Astrocyte (in vitro differentiated cells and primary cell): Measurements from ENCODE around the gene RFC3. TPM values are rescaled to one million over a fixed set of nuclear protein-coding genes. Genes with fewer than 3 reads are reported as not detected.

ENCODE experiments used
- DNase-seq: peaks from one replicate; pipeline ENCODE4 v3.0.0-alpha.2; 2010; ENCODE audit warnings: low read depth
- FAIRE-seq: peaks from 2 replicates; lab custom pipeline; 2011; peaks lifted over from hg19 to GRCh38; lab: Jason Lieb, UNC
- H2AFZ ChIP-seq: 2 replicates; pipeline ENCODE4 v1.6.0; 2012; ENCODE audit warnings: low read depth, low read length, inconsistent platforms
- H3K27ac ChIP-seq: 2 replicates; pipeline ENCODE4 v1.5.1; 2011; ENCODE audit warnings: low read depth, low read length, inconsistent platforms
- H3K27me3 ChIP-seq: 2 replicates; pipeline ENCODE4 v1.6.0; 2011; ENCODE audit warnings: low read length, inconsistent platforms; ENCODE audit not compliant: insufficient read depth
- H3K36me3 ChIP-seq: 2 replicates; pipeline ENCODE4 v1.5.1; 2011; ENCODE audit warnings: low read length, inconsistent platforms; ENCODE audit not compliant: insufficient read depth
- H3K4me1 ChIP-seq: 2 replicates; pipeline ENCODE4 v1.5.1; 2011; ENCODE audit warnings: low read length, inconsistent platforms; ENCODE audit not compliant: insufficient read depth
- H3K4me2 ChIP-seq: 2 replicates; pipeline ENCODE4 v1.6.0; 2012; ENCODE audit warnings: low read length, inconsistent platforms
- H3K4me3 ChIP-seq: 2 replicates; pipeline ENCODE4 v1.5.1; 2011; ENCODE audit warnings: low read depth, mild to moderate bottlenecking, low read length, inconsistent platforms; ENCODE audit not compliant: insufficient read depth
- H3K79me2 ChIP-seq: 2 replicates; pipeline ENCODE4 v1.6.0; 2012; ENCODE audit warnings: mild to moderate bottlenecking, low read length, inconsistent platforms; ENCODE audit not compliant: insufficient read depth
- H3K9ac ChIP-seq: 2 replicates; pipeline ENCODE4 v1.6.0; 2012; ENCODE audit warnings: mild to moderate bottlenecking, low read length, inconsistent platforms
- H3K9me3 ChIP-seq: 2 replicates; pipeline ENCODE4 v1.5.1; 2012; ENCODE audit warnings: low read depth, mild to moderate bottlenecking, low read length, inconsistent platforms; ENCODE audit not compliant: insufficient read depth
- H4K20me1 ChIP-seq: 2 replicates; pipeline ENCODE4 v1.6.0; 2012; ENCODE audit warnings: low read length, inconsistent platforms; ENCODE audit not compliant: insufficient read depth
- H3K27ac Mint-ChIP-seq: one replicate; pipeline ENCODE4 v1.8.0; 2021; ENCODE audit warnings: mild to moderate bottlenecking, mixed read lengths; ENCODE audit not compliant: unreplicated experiment
- H3K27me3 Mint-ChIP-seq: one replicate; pipeline ENCODE4 v1.8.0; 2021; ENCODE audit warnings: low read depth, mixed read lengths; ENCODE audit not compliant: unreplicated experiment
- H3K36me3 Mint-ChIP-seq: one replicate; pipeline ENCODE4 v1.8.0; 2021; ENCODE audit warnings: low read depth, mixed read lengths; ENCODE audit not compliant: unreplicated experiment
- H3K4me1 Mint-ChIP-seq: one replicate; pipeline ENCODE4 v1.8.0; 2021; ENCODE audit warnings: low read depth, mixed read lengths; ENCODE audit not compliant: unreplicated experiment
- H3K4me3 Mint-ChIP-seq: one replicate; pipeline ENCODE4 v1.8.0; 2021; ENCODE audit warnings: mild to moderate bottlenecking, moderate library complexity, mixed read lengths; ENCODE audit not compliant: unreplicated experiment
- H3K9me3 Mint-ChIP-seq: one replicate; pipeline ENCODE4 v1.8.0; 2021; ENCODE audit warnings: mild to moderate bottlenecking, mixed read lengths; ENCODE audit not compliant: unreplicated experiment
- CTCF ChIP-seq: IDR thresholded peaks from 2 replicates; pipeline ENCODE4 v1.5.1; 2011; ENCODE audit warnings: low read depth, mild to moderate bottlenecking, inconsistent platforms, low read length, moderate library complexity; ENCODE audit not compliant: insufficient read depth
- EZH2 ChIP-seq: IDR thresholded peaks from 2 replicates; pipeline ENCODE4 v1.6.1; 2012; ENCODE audit warnings: mild to moderate bottlenecking, low read length, inconsistent platforms; ENCODE audit not compliant: insufficient read depth
- total RNA-seq: library from RNA; stranded (reverse); gene quantifications from 2 replicates; pipeline ENCODE4 v1.2.1, GENCODE V29; 2021

Gene RFC3
- total RNA-seq, 1 donor from 2014 or later, result 8.2 TPM

- Histone ChIP-seq H3K4me2 (no peak overlapping the region), H3K9me3 (no peaks in the 10 kb centered on the region), H4K20me1 (no peaks in the 10 kb centered on the region), H3K27ac (no peak overlapping the region), H3K27me3 (no peaks in the 10 kb centered on the region), H3K4me1 (no peaks in the 10 kb centered on the region), H3K79me2 (no peaks in the 10 kb centered on the region), H2AFZ (no peak overlapping the region), H3K36me3 (no peaks in the 10 kb centered on the region), H3K4me3 (no peak overlapping the region), H3K9ac (no peak overlapping the region)
- TF ChIP-seq CTCF (no peak), EZH2 (no peak)
- Mint-ChIP-seq H3K27ac (no peak overlapping the region), H3K9me3 (no peaks in the 10 kb centered on the region), H3K27me3 (no peaks in the 10 kb centered on the region), H3K4me3 (no peak overlapping the region), H3K36me3 (no peaks in the 10 kb centered on the region), H3K4me1 (peaks cover 4% of the 10 kb centered on the region)
- DNase-seq, result no peak
- FAIRE-seq, result no peak
Observed at GRCh38 chr13:33842986-33843385, 25.0 kb downstream of the RFC3 start.

- Mint-ChIP-seq H3K4me3 (no peak overlapping the region), H3K9me3 (no peaks in the 10 kb centered on the region), H3K4me1 (peaks cover 4% of the 10 kb centered on the region), H3K36me3 (no peaks in the 10 kb centered on the region), H3K27ac (no peak overlapping the region), H3K27me3 (no peaks in the 10 kb centered on the region)
- no peak for TF ChIP-seq EZH2
- no peak for TF ChIP-seq CTCF
- Histone ChIP-seq H3K9me3 (no peaks in the 10 kb centered on the region), H3K4me2 (no peak overlapping the region), H3K36me3 (no peaks in the 10 kb centered on the region), H3K27ac (no peak overlapping the region), H3K4me1 (no peaks in the 10 kb centered on the region), H3K9ac (no peak overlapping the region), H2AFZ (no peak overlapping the region), H4K20me1 (no peaks in the 10 kb centered on the region), H3K4me3 (no peak overlapping the region), H3K27me3 (no peaks in the 10 kb centered on the region), H3K79me2 (no peaks in the 10 kb centered on the region)
- DNase-seq (no peak), FAIRE-seq (no peak)
Observed at GRCh38 chr13:33845572-33846302, 27.8 kb downstream of the RFC3 start.
